Astrocyte (in vitro differentiated cells and primary cell): ENCODE measurements around the gene GDPD4. TPM values are rescaled to one million over a fixed set of nuclear protein-coding genes. Genes with fewer than 3 reads are reported as not detected.

ENCODE experiments used
- DNase-seq: peaks from one replicate; pipeline ENCODE4 v3.0.0-alpha.2; 2010; ENCODE audit warnings: low read depth
- FAIRE-seq: peaks from 2 replicates; lab custom pipeline; 2011; peaks lifted over from hg19 to GRCh38; lab: Jason Lieb, UNC
- H2AFZ ChIP-seq: 2 replicates; pipeline ENCODE4 v1.6.0; 2012; ENCODE audit warnings: low read depth, low read length, inconsistent platforms
- H3K27ac ChIP-seq: 2 replicates; pipeline ENCODE4 v1.5.1; 2011; ENCODE audit warnings: low read depth, low read length, inconsistent platforms
- H3K27me3 ChIP-seq: 2 replicates; pipeline ENCODE4 v1.6.0; 2011; ENCODE audit warnings: low read length, inconsistent platforms; ENCODE audit not compliant: insufficient read depth
- H3K36me3 ChIP-seq: 2 replicates; pipeline ENCODE4 v1.5.1; 2011; ENCODE audit warnings: low read length, inconsistent platforms; ENCODE audit not compliant: insufficient read depth
- H3K4me1 ChIP-seq: 2 replicates; pipeline ENCODE4 v1.5.1; 2011; ENCODE audit warnings: low read length, inconsistent platforms; ENCODE audit not compliant: insufficient read depth
- H3K4me2 ChIP-seq: 2 replicates; pipeline ENCODE4 v1.6.0; 2012; ENCODE audit warnings: low read length, inconsistent platforms
- H3K4me3 ChIP-seq: 2 replicates; pipeline ENCODE4 v1.5.1; 2011; ENCODE audit warnings: low read depth, mild to moderate bottlenecking, low read length, inconsistent platforms; ENCODE audit not compliant: insufficient read depth
- H3K79me2 ChIP-seq: 2 replicates; pipeline ENCODE4 v1.6.0; 2012; ENCODE audit warnings: mild to moderate bottlenecking, low read length, inconsistent platforms; ENCODE audit not compliant: insufficient read depth
- H3K9ac ChIP-seq: 2 replicates; pipeline ENCODE4 v1.6.0; 2012; ENCODE audit warnings: mild to moderate bottlenecking, low read length, inconsistent platforms
- H3K9me3 ChIP-seq: 2 replicates; pipeline ENCODE4 v1.5.1; 2012; ENCODE audit warnings: low read depth, mild to moderate bottlenecking, low read length, inconsistent platforms; ENCODE audit not compliant: insufficient read depth
- H4K20me1 ChIP-seq: 2 replicates; pipeline ENCODE4 v1.6.0; 2012; ENCODE audit warnings: low read length, inconsistent platforms; ENCODE audit not compliant: insufficient read depth
- H3K27ac Mint-ChIP-seq: one replicate; pipeline ENCODE4 v1.8.0; 2021; ENCODE audit warnings: mild to moderate bottlenecking, mixed read lengths; ENCODE audit not compliant: unreplicated experiment
- H3K27me3 Mint-ChIP-seq: one replicate; pipeline ENCODE4 v1.8.0; 2021; ENCODE audit warnings: low read depth, mixed read lengths; ENCODE audit not compliant: unreplicated experiment
- H3K36me3 Mint-ChIP-seq: one replicate; pipeline ENCODE4 v1.8.0; 2021; ENCODE audit warnings: low read depth, mixed read lengths; ENCODE audit not compliant: unreplicated experiment
- H3K4me1 Mint-ChIP-seq: one replicate; pipeline ENCODE4 v1.8.0; 2021; ENCODE audit warnings: low read depth, mixed read lengths; ENCODE audit not compliant: unreplicated experiment
- H3K4me3 Mint-ChIP-seq: one replicate; pipeline ENCODE4 v1.8.0; 2021; ENCODE audit warnings: mild to moderate bottlenecking, moderate library complexity, mixed read lengths; ENCODE audit not compliant: unreplicated experiment
- H3K9me3 Mint-ChIP-seq: one replicate; pipeline ENCODE4 v1.8.0; 2021; ENCODE audit warnings: mild to moderate bottlenecking, mixed read lengths; ENCODE audit not compliant: unreplicated experiment
- EZH2 ChIP-seq: IDR thresholded peaks from 2 replicates; pipeline ENCODE4 v1.6.1; 2012; ENCODE audit warnings: mild to moderate bottlenecking, low read length, inconsistent platforms; ENCODE audit not compliant: insufficient read depth
- total RNA-seq: library from RNA; stranded (reverse); gene quantifications from 2 replicates; pipeline ENCODE4 v1.2.1, GENCODE V29; 2021
- TF ChIP-seq, protein P1 (sequence below): IDR thresholded peaks from 2 replicates; pipeline ENCODE4 v1.5.1; 2011; ENCODE audit warnings: low read depth, mild to moderate bottlenecking, inconsistent platforms, low read length, moderate library complexity; ENCODE audit not compliant: insufficient read depth

Gene GDPD4
- total RNA-seq, 1 donor from 2014 or later = not detected

DNA sequence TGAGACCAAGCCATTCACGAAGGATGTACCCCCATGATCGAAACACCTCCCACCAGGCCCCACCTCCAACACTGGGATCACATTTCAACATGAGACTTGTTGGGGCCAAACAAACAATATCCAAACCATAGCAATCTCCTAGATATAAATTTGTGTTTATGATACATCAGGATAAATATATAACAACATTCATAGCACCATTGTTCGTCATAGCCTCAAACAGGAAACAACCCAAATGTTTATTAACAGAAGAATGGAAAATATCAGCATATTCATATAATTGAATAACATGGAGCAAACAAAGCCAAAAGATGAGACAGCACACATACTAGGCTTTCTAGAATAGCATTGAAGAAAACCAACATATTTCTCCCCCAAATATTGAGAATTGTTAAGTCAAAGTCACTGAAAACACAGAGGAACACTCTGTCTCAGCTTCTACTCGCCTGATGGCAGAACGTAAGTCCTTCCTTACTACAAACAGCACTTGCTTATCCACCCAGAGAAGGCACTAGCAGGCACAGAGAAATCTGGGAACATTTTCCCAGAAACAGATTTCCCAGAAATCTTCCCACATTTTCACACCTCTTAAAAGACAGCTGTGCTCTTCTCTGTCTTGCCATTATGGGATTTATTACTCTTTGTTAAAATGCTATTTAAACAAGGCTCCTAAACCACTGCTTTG is 8.1 kb upstream of the GDPD4 start:
- Histone ChIP-seq H3K4me2 (no peak overlapping the region), H3K36me3 (no peaks in the 10 kb centered on the region), H3K79me2 (no peaks in the 10 kb centered on the region), H3K4me3 (no peak overlapping the region), H3K27ac (no peak overlapping the region), H3K9me3 (no peaks in the 10 kb centered on the region), H3K4me1 (no peaks in the 10 kb centered on the region), H4K20me1 (no peaks in the 10 kb centered on the region), H3K9ac (no peak overlapping the region), H2AFZ (no peak overlapping the region), H3K27me3 (no peaks in the 10 kb centered on the region)
- Mint-ChIP-seq H3K27ac (no peak overlapping the region), H3K27me3 (no peaks in the 10 kb centered on the region), H3K9me3 (peaks cover 2% of the 10 kb centered on the region), H3K4me3 (no peak overlapping the region), H3K36me3 (no peaks in the 10 kb centered on the region), H3K4me1 (no peaks in the 10 kb centered on the region)
- no peak for TF ChIP-seq EZH2
- TF ChIP-seq, protein P1, sequence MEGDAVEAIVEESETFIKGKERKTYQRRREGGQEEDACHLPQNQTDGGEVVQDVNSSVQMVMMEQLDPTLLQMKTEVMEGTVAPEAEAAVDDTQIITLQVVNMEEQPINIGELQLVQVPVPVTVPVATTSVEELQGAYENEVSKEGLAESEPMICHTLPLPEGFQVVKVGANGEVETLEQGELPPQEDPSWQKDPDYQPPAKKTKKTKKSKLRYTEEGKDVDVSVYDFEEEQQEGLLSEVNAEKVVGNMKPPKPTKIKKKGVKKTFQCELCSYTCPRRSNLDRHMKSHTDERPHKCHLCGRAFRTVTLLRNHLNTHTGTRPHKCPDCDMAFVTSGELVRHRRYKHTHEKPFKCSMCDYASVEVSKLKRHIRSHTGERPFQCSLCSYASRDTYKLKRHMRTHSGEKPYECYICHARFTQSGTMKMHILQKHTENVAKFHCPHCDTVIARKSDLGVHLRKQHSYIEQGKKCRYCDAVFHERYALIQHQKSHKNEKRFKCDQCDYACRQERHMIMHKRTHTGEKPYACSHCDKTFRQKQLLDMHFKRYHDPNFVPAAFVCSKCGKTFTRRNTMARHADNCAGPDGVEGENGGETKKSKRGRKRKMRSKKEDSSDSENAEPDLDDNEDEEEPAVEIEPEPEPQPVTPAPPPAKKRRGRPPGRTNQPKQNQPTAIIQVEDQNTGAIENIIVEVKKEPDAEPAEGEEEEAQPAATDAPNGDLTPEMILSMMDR = no peak
- DNase-seq (no peak), FAIRE-seq (no peak)

GRCh38 chr11:77308838-77309237 is 7.4 kb upstream of the GDPD4 start:
- H3K4me2 ChIP-seq = no peak overlapping the region
- FAIRE-seq = no peak
- DNase-seq = no peak
- H3K36me3 ChIP-seq = no peaks in the 10 kb centered on the region
- H2AFZ ChIP-seq = no peak overlapping the region
- H3K9me3 Mint-ChIP-seq = peaks cover 2% of the 10 kb centered on the region
- no peaks in the 10 kb centered on the region for H4K20me1 ChIP-seq
- TF ChIP-seq, protein P1 = no peak
- no peak for TF ChIP-seq EZH2
- no peaks in the 10 kb centered on the region for H3K36me3 Mint-ChIP-seq
- no peak overlapping the region for H3K9ac ChIP-seq
- no peak overlapping the region for H3K4me3 Mint-ChIP-seq
- H3K27ac ChIP-seq = no peak overlapping the region
- H3K27ac Mint-ChIP-seq = no peak overlapping the region
- no peaks in the 10 kb centered on the region for H3K79me2 ChIP-seq
- H3K4me1 ChIP-seq = no peaks in the 10 kb centered on the region
- no peaks in the 10 kb centered on the region for H3K27me3 ChIP-seq
- no peaks in the 10 kb centered on the region for H3K4me1 Mint-ChIP-seq
- H3K27me3 Mint-ChIP-seq = no peaks in the 10 kb centered on the region
- no peaks in the 10 kb centered on the region for H3K9me3 ChIP-seq
- H3K4me3 ChIP-seq = no peak overlapping the region

GRCh38 chr11:77303328-77303727 is 1.8 kb upstream of the GDPD4 start:
- H3K36me3 ChIP-seq = no peaks in the 10 kb centered on the region
- H3K4me1 ChIP-seq = no peaks in the 10 kb centered on the region
- no peak overlapping the region for H3K4me2 ChIP-seq
- H4K20me1 ChIP-seq = no peaks in the 10 kb centered on the region
- no peak overlapping the region for H2AFZ ChIP-seq
- H3K27ac ChIP-seq = no peak overlapping the region
- FAIRE-seq (no peak), DNase-seq (no peak)
- no peak for TF ChIP-seq EZH2
- TF ChIP-seq, protein P1 = no peak
- no peaks in the 10 kb centered on the region for H3K9me3 Mint-ChIP-seq
- H3K27me3 Mint-ChIP-seq = peaks cover 4% of the 10 kb centered on the region
- no peaks in the 10 kb centered on the region for H3K36me3 Mint-ChIP-seq
- H3K4me3 ChIP-seq = no peak overlapping the region
- no peak overlapping the region for H3K9ac ChIP-seq
- no peak overlapping the region for H3K4me3 Mint-ChIP-seq
- H3K27ac Mint-ChIP-seq = no peak overlapping the region
- H3K4me1 Mint-ChIP-seq = no peaks in the 10 kb centered on the region
- H3K9me3 ChIP-seq = no peaks in the 10 kb centered on the region
- no peaks in the 10 kb centered on the region for H3K27me3 ChIP-seq
- H3K79me2 ChIP-seq = no peaks in the 10 kb centered on the region
